ENCODE data around the gene ZNF414.

ZNF414 gene

GRCh38 chr19:8506402-8506957 is 7.5 kb downstream of the ZNF414 start:
- Histone ChIP-seq H3K9ac (ENCODE audit: low read length) (peak overlapping the region; percentile 54), H3K27ac (ENCODE audit: low read depth, low read length, poor library complexity, severe bottlenecking) (no peak overlapping the region), H3K4me3 (ENCODE audit: low read depth, low read length, poor library complexity, severe bottlenecking) (peak overlapping the region; percentile 64), H3K4me1 (ENCODE audit: insufficient read depth, low read length, severe bottlenecking) (peaks cover 5% of the 10 kb centered on the region), H3K9me3 (ENCODE audit: low read length) (no peaks in the 10 kb centered on the region), H3K27me3 (ENCODE audit: insufficient read depth, low read length) (no peaks in the 10 kb centered on the region), H3K9me2 (ENCODE audit: low read depth, low read length) (no peaks in the 10 kb centered on the region), H2AFZ (ENCODE audit: low read length) (peak overlapping the region; percentile 88; the same call in 1 of the 2 replicates), H3K36me3 (ENCODE audit: insufficient read depth, low read length) (peaks cover 5% of the 10 kb centered on the region; the same call in 1 of the 2 replicates), H4K20me1 (ENCODE audit: insufficient read depth, low read length) (no peaks in the 10 kb centered on the region), H3K79me2 (ENCODE audit: insufficient read depth, low read length) (no peaks in the 10 kb centered on the region), H3K4me2 (ENCODE audit: low read length) (peak overlapping the region; percentile 98), H3F3A (ENCODE audit: insufficient read depth, low read length) (no peaks in the 10 kb centered on the region)
- TF ChIP-seq EZH2 (IDR thresholded peaks at IDR 0.05; ENCODE audit: borderline replicate concordance, low read length) = no peak

- H3K9me2 ChIP-seq (ENCODE audit: low read depth, low read length) = no peaks in the 10 kb centered on the region
- H4K20me1 ChIP-seq (ENCODE audit: insufficient read depth, low read length) = no peaks in the 10 kb centered on the region
- no peaks in the 10 kb centered on the region for H3K79me2 ChIP-seq (ENCODE audit: insufficient read depth, low read length)
- H3F3A ChIP-seq (ENCODE audit: insufficient read depth, low read length) = no peaks in the 10 kb centered on the region
- H2AFZ ChIP-seq (ENCODE audit: low read length) = peak overlapping the region; percentile 88; the same call in 1 of the 2 replicates
- peak overlapping the region; percentile 54 for H3K9ac ChIP-seq (ENCODE audit: low read length)
- H3K27me3 ChIP-seq (ENCODE audit: insufficient read depth, low read length) = no peaks in the 10 kb centered on the region
- H3K9me3 ChIP-seq (ENCODE audit: low read length) = no peaks in the 10 kb centered on the region
- no peaks in the 10 kb centered on the region for H3K36me3 ChIP-seq (ENCODE audit: insufficient read depth, low read length)
- H3K4me2 ChIP-seq (ENCODE audit: low read length) = peak overlapping the region; percentile 98
- H3K27ac ChIP-seq (ENCODE audit: low read depth, low read length, poor library complexity, severe bottlenecking) = no peak overlapping the region
- TF ChIP-seq CTCF (IDR thresholded peaks at IDR 0.05; ENCODE audit: low read length) (peak; percentile 94), EZH2 (IDR thresholded peaks at IDR 0.05; ENCODE audit: borderline replicate concordance, low read length) (no peak)
- H3K4me3 ChIP-seq (ENCODE audit: low read depth, low read length, poor library complexity, severe bottlenecking) = peak overlapping the region; percentile 64
- peaks cover 5% of the 10 kb centered on the region for H3K4me1 ChIP-seq (ENCODE audit: insufficient read depth, low read length, severe bottlenecking)
These were observed 8.1 kb downstream of the ZNF414 start for GRCh38 chr19:8505680-8506401.

- H3K4me1 ChIP-seq (ENCODE audit: insufficient read depth, low read length, severe bottlenecking) = peaks cover 5% of the 10 kb centered on the region
- H3K27ac ChIP-seq (ENCODE audit: low read depth, low read length, poor library complexity, severe bottlenecking) = no peak overlapping the region
These were observed 9.0 kb downstream of the ZNF414 start for GRCh38 chr19:8504919-8505318.

More at GRCh38 chr19:8504919-8505318, 9.0 kb downstream of the ZNF414 start:
- H3K4me3 ChIP-seq (ENCODE audit: low read depth, low read length, poor library complexity, severe bottlenecking) = no peak overlapping the region
- no peak overlapping the region for H3K9ac ChIP-seq (ENCODE audit: low read length)
- TF ChIP-seq CTCF (IDR thresholded peaks at IDR 0.05; ENCODE audit: low read length) (no peak), EZH2 (IDR thresholded peaks at IDR 0.05; ENCODE audit: borderline replicate concordance, low read length) (no peak)
- H3F3A ChIP-seq (ENCODE audit: insufficient read depth, low read length) = no peaks in the 10 kb centered on the region
- no peaks in the 10 kb centered on the region for H3K27me3 ChIP-seq (ENCODE audit: insufficient read depth, low read length)
- no peaks in the 10 kb centered on the region for H3K9me2 ChIP-seq (ENCODE audit: low read depth, low read length)
- no peaks in the 10 kb centered on the region for H3K79me2 ChIP-seq (ENCODE audit: insufficient read depth, low read length)
- no peaks in the 10 kb centered on the region for H3K36me3 ChIP-seq (ENCODE audit: insufficient read depth, low read length)
- H4K20me1 ChIP-seq (ENCODE audit: insufficient read depth, low read length) = no peaks in the 10 kb centered on the region
- H2AFZ ChIP-seq (ENCODE audit: low read length) = no peak overlapping the region
- no peak overlapping the region for H3K4me2 ChIP-seq (ENCODE audit: low read length)
- no peaks in the 10 kb centered on the region for H3K9me3 ChIP-seq (ENCODE audit: low read length)
